NCI-H1694 treated with DMSO at 0.1 percent for 48 hours (cell line): ENCODE data around the gene SLC12A5.

Experiments
- DNase-seq: peaks from one replicate; lab custom pipeline; 2025; lab: John Stamatoyannopoulos, UW

SLC12A5 gene

DNA sequence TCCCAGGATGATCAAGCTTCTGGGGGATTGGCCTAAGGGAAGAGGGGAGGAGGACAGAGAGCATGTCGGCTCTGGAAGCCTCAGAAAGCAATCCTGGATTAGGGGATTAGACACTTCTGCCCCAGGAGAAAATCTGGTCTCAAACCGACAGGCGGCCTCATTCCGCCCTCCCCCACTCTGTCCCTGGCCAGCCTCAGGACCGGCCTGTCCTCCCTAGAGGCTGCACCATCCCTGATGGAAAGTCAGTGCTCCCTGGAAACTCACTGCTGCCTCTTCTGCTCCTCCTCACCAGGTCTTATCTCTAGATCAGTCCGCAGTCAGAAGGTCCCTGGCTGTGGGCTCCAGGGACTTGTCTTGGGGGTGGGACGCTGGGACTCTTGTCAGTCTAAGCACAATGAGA, 905 bp upstream of the SLC12A5 start:
- DNase-seq = no peak

DNA sequence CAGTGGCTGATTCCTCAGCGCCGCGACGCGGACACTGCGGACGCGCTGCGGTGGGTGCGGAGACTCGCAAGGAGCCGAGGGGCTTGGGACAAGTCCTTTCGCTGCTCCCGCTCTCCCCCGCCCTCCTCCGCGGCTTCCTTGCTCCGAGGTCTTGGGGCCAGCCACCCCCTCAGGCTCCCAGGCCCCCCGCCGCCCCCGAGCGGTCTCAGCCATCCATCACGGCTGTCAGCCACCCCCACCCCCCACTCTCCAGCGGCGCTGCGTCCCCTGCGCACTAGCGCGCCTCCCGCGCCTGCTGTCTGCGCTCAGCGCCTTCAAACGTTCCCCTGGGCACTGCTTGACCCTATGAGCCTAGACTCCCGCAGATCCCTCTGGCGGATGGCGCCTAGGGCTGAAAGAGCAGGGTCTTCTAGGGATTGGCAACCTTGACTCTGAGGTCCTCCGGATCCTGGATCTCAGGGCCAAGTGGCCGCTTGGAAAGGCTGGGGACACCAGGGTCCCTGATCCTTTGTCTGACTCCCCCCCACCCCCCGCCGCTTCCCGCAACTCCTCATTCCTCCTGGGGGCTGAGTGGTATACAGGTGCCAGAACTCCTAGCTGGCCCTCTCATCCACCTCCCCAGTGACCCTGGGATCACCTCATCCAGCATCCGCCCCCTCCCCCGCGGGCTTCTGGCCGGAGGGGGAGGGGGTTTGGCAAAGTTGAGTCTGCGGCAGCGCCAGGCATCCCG, 1.4 kb downstream of the SLC12A5 start:
- DNase-seq = no peak

DNA sequence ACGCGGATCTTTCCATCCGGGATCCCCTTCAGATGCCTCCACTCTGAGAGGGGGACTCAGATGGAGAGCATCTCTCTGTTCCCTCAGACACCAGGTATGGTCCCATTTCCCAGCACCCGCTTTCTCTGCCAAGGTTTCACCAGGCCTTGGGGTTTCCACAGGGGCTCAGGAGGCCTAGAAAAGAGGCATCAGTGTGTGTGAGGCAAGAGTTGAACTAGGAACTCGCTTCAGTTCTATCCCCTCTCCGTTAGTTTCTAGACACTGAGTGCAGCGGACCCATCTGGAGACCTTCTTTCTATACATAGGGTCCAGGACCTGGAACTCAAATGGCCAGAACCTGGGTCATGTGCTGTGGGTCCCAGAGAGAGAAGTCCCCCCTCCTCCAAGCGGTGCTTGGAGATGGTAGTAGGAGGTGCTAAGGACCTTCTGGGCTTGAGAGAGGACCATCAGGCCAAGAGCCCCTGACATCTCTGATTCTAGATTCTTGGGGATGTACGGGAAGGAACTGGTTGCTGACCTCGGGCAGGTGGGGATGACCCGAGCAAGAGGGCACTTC, 2.1 kb downstream of the SLC12A5 start:
- DNase-seq = no peak

DNA sequence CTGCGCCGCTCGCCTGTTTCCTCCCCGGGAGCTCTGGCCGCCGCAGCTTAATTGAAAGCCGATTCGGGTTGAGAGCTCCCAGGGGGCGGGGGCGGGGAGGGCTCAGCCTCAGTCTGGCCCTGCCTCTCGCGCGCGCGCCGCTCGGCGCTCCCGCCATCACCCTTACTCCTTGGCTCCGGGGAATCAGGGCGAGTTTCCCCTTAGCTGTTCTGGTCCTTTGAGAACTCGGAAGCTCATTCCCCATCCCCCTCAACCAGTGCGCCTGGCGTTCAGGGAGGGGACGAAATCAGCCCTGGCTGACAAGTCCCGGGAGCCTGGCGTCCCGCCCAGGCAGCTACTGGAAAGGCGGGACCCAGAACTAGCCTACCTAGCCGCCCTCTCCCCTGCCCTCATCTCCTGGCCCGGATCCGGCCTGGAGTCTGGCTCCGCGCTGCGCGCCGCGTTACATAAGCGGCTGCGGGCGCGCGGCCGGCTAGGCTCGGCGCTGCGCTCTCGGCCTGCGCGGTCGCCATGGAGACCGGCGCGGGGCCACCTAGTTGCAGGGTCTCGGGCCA, 2.8 kb downstream of the SLC12A5 start:
- peak; percentile 51 for DNase-seq

DNA sequence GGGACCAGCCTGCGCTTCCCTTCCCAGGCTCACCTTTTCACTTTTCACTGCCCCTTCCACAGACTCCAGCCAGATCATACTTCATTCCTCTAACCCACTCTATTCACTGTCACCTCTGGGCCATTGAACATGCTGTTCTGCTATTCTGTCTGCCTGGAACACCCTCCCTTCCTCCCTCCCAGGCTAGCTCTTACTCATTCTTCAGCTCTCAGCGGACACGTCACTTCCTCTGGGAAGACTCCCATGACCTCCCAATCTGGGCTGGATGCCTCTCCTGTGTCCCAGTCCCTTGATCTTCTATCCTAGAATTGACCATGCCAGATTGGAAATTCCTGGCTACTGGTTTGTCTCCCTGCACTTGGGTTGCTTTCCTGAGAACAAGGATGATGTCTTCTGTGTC, 5.0 kb downstream of the SLC12A5 start:
- DNase-seq = no peak

DNA sequence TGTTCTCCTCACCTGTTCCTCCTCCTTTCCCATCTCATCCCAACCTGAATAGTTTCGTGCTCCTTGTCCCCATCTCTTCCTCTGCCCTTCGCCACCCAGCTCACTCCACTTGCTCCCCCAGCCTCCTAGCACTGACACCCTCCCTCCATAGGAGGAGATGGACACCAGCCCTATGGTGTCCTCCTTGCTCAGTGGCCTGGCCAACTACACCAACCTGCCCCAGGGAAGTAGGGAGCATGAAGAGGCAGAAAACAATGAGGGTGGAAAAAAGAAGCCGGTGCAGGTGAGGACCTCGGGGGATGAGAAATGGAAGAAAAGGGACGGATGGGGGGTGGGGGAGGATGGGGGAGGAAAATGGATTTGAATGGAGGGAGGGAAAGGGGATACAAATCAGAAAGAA, 6.2 kb downstream of the SLC12A5 start:
- no peak for DNase-seq

DNA sequence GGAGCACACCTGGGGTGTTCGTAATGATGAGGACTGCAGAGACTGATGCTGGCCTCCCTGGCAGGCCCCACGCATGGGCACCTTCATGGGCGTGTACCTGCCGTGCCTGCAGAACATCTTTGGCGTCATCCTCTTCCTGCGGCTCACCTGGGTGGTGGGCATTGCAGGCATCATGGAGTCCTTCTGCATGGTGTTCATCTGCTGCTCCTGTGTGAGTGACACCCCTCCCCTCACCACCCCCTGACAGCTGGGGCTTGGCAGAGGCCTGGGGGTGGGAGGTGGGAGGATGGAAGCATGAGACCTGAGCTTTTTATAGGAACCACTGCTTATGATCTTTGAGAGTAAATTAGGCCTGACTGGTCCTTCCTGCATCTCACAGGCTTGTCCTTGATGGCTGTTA, 6.7 kb downstream of the SLC12A5 start:
- DNase-seq = no peak

DNA sequence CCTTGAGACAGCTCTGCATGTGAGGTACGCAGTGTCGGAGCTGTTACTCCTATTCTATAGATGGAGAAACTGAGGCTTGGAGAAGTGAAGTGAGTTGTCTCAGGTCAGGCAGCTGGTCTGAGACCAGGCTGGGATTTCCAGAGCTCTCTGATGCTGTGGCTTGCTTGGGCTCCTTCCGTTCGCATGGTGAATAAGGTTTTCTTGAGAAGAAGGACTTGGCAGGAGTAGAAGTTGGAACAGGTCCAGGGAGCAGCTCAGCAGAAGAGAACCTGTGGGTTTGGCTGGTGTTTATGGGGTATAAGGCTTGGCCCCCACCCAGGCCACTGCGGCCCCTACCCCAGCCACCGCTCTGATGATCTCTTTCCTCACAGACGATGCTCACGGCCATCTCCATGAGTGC, 7.4 kb downstream of the SLC12A5 start:
- DNase-seq = no peak

DNA sequence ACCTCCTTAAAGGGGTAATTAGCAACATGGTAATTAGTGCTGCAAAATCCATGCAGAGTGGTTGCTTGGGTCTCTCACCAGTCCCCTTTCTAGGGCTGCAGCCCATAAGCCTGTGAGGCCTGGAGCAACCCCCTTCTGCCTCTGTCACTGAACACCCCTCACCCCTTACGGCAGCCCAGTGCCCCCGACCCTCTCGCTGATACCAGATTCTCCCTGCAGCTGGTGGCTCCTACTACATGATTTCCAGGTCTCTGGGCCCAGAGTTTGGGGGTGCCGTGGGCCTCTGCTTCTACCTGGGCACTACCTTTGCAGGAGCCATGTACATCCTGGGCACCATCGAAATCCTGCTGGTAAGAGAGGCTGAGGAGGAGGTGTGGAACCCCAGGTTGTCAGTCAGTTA, 8.0 kb downstream of the SLC12A5 start:
- DNase-seq = no peak

DNA sequence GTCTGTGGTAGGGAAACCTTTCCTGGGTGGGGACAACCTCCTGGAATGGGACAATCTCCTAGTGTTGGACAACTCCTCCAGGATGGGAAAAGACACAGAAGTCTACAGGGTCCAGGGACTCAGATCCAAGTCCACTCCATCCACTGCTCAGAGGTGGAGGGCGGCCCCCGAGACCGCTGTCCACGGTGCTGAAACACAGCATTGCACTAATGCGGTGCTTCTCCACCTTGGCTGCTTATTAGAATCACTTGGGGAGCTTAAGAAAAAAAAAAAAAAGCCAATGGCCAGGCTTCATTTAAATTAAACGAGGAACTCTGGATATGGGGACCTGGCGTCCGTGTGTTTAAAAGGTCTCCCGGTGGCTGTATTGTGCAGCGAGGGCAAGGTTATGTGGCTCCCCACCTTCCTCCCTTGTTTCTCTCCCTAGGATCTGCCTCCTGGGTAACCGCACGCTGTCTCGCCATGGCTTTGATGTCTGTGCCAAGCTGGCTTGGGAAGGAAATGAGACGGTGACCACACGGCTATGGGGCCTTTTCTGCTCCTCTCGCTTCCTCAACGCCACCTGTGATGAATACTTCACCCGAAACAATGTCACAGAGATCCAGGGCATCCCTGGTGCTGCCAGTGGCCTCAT, 12.0 kb downstream of the SLC12A5 start:
- DNase-seq = no peak

DNA sequence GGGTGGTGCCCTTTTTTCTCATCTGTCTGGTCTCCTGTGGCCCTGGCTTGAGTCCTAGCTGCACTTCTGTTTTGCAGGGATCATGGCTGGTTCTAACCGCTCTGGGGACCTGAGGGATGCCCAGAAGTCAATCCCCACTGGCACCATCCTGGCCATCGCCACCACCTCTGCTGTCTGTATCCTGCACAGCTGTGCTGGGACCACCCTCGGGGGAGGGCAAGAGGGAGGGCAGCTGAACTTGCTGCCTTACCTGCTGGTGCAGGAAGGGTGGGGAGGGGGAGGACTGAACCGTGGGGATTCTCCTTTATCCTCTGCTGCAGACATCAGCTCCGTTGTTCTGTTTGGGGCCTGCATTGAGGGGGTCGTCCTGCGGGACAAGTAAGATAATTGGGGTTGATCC, 14.5 kb downstream of the SLC12A5 start:
- DNase-seq = no peak

DNA sequence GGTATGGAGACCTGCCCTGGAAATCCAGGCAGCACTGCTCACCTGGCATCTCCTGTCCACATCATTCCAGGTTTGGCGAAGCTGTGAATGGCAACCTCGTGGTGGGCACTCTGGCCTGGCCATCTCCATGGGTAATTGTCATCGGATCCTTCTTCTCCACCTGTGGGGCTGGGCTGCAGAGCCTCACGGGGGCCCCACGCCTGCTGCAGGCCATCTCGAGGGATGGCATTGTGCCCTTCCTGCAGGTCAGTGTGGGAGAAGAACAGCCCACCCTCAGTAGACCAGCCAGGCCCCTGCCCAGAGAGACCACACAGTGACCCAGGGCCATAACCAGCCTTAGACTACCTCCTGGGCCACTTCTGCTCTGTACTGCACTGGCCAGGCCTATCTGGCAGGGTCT, 15.9 kb downstream of the SLC12A5 start:
- no peak for DNase-seq

DNA sequence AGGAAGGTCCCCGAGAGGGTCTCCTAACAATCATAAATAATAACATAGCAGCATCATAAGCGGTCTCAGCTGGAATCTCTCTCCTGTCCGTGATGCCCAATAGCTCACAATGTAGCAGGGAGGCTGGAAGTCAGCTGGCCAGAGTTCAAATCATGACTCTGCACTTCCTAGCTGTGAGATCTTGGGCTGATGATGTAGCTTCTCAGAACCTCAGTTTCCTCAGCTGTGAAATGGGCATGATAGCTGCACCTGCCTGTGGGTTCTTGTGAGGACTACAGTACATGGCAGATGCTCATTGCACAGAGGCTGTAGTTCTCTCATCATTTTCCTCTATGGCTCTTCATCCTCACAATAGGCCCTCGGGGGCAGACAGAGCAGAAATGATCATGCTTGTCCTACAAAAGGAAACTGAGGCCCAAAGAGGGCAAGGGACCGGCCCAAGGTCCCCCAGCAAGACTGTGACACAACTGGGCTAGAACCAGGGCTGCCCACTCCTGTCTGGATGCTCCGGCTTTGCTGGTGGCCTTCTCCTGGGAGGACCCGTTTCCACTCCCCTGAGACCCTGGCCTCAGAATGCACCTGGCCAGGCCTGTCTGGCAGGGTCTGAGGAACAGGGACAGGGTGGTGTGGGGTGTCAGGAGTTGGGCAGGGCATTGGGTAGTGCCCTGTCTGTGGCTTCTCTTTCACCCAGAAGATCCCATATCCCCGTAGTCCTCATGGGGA, 17.7 kb downstream of the SLC12A5 start:
- DNase-seq = no peak

DNA sequence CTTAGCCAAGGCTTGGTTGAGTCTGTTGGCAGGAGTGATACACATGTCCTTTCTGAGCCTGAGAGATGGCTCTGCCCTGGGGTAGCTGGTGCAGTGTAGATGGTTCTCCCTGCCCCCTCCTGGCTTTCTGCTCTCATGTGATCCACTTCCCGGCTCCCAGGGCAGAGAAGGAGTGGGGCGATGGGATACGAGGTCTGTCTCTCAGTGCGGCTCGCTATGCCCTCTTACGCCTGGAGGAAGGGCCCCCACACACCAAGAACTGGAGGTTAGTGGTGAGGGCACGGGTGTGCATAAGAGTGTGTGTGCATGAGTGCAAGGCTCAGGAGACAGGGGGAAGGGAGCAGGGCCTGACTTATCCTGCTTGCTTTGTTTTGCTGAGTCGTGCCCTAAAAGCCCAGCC, 18.8 kb downstream of the SLC12A5 start:
- no peak for DNase-seq

DNA sequence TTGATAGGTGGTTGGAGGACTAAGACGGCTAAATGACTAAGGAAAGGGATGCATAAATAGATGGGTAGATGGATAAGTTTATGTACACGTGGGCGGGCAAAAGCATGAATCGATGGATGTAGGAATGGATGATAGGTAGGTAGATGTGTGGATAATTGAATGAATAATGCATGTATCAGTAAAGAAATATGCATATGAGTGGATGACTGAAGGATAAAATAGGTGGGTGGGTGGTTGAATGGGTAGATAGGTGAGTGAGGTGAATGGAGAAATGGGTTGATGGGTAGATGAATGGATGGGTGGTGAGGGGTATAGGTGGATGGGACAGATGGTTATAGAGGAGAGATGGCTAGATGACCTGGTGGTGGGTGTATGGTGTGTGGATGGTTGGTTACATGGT, 20.2 kb downstream of the SLC12A5 start:
- no peak for DNase-seq

DNA sequence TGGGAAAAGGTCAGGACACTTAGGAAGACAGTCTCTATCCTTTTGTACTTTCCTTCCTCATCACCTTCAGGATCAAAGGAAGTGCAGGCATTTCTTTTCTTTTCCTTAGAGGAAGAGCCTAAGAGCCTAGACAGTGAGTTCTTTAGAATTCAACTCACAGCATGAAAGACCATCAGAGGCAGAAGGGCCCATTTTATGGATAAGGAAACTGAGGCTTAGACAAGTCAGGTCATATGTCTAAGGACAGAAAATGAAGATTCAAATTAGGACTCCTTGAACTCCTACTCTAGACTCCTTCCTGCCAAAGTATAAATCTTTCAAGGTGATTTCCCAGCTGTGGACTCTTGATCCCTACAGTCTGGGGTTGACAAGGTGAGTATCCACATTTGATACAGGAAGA, 20.8 kb downstream of the SLC12A5 start:
- DNase-seq = no peak

DNA sequence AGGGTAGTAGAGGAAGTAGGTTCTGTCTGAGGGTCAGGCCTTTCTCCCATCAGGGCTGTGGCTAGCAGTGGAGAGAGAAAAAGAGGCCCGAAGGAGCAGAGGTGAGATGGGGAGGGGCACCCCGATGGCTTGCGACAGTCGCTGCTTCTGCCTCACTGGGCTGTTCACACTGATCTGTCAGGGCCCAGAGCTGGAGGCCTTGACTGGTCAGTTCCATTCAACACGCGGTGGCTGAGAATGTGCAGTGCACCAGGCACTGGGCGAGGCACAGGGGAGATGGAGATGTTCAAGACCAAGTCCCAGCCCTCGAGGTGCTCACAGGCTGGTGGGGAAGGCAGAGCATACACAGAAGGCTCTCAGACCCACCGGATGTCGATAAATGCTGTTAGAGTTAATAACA, 21.4 kb downstream of the SLC12A5 start:
- DNase-seq = no peak

DNA sequence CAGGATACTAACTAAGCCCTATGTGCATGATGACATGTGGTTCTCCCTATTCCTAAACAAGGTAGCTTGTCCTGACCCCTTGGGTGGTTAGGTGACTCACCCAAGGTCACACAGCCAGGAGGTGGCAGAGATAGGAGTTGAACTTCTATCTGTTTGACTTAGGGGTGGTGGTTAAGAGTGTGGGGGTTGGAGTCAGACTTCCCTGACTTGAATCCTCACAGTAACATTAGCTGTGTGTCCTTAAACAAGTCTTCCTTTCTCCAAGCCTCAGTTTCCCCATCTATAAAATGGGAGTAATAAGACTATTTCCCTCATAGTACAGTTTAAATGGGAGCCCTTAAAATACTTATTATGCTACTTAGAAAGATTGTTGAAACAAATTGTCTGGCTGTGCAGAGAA, 21.9 kb downstream of the SLC12A5 start:
- no peak for DNase-seq

DNA sequence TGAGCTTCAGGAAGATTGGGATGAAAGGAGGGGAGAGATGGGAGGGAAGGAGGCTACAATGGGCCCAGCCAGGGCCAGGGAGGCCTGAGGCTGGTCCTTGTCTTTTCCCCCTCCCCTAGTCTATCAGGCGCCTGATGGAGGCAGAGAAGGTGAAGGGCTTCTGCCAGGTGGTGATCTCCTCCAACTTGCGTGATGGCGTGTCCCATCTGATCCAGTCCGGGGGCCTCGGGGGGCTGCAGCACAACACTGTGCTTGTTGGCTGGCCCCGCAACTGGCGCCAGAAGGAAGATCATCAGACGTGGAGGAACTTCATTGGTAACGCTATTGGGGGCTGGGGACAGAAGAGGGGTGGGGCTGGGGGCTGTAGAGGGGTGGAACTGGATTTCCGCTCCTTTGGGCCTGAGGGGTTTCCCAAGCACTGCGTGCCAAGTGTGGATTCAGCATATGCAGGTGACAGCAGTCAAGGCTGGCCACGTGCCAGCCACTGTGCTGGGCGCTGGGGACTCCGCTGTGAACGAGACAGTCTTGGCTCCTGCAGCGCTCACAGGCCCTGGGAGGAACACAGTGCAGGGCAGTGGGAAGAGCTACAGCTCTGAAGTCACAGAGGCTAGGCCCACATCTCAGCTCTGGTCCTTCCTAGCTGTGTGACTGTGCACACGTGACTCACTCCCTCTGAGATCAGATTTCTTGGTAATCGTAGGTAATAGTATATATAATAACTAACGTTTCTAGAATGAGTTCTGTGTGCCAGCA, 22.7 kb downstream of the SLC12A5 start:
- peak; percentile 53 for DNase-seq

DNA sequence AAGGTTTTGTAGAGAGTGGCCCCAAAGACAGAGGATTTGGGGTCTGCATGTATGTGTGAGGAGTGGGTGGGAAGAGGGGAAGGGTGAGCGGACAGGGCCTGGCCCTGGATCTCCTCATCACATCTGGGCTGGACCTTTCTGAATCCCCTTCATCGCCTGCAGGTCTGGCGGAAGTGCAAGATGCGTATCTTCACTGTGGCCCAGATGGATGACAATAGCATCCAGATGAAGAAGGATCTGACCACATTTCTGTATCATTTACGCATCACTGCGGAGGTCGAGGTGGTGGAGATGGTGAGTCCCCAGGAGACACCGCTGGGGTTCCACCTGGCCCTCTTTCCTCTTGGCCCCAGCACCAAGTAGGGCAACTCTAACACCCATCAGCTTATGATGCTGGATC, 24.4 kb downstream of the SLC12A5 start:
- DNase-seq = no peak

DNA sequence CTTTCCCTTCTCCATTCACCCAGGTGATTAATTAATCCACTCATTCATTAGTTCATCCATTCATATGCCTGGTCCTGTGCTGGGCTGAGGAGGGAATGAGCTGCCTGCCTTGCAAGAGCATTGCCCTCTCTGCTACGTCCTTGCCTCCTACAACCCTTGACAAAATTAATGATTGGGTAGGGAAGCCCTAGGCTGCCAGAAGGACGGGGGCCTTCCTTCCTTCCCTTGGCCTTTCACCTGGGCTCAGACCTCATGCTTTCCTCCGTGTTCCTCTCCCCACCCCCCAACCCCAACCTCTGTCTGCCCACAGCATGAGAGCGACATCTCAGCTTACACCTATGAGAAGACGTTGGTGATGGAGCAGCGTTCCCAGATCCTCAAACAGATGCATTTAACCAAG, 25.6 kb downstream of the SLC12A5 start:
- no peak for DNase-seq

DNA sequence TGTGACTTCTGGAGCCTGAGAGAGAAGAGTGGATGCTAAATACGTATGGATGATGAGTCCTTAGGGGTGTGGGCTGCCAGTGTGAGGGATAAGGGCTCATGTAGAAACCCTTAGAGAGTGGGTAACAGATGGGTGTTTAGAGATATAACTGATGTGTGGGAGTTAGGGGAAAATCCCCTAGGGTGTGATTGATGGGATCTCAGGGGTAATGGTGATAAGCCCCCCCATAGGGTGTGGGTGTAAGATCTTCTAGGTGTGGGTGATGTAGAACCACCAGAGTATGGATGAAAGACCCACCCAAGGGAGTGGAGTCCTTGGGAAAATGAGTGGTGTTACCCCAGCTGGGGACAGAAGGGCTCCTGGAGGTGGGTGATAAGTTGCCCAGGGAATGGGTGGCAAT, 26.3 kb downstream of the SLC12A5 start:
- no peak for DNase-seq
